Central memory CD8-positive, alpha-beta T cell (primary cell): ENCODE results near the gene ZBTB7C.

Experiments used
- ATAC-seq: fragments of 150-1000 bp; cut with Tn5 transposase; replicated peaks from 2 replicates; pipeline ENCODE4 v1.10.0; 2022; ENCODE audit warnings: mild to moderate bottlenecking, moderate FRiP score, moderate number of reproducible peaks; ENCODE audit not compliant: poor library complexity, severe bottlenecking; ENCODE audit errors: extremely low read depth
- DNase-seq, 2 donors: peaks; one replicate each; pipeline ENCODE4 v3.0.0; 2021; ENCODE audit warnings: low spot score in 2 of 2
- H3K27ac Mint-ChIP-seq: one replicate; pipeline ENCODE4 v1.8.0; 2022; ENCODE audit warnings: low read depth, mild to moderate bottlenecking, moderate library complexity, mixed read lengths
- H3K27me3 Mint-ChIP-seq: one replicate; pipeline ENCODE4 v1.8.0; 2022; ENCODE audit warnings: mixed read lengths
- H3K36me3 Mint-ChIP-seq: one replicate; pipeline ENCODE4 v1.8.0; 2022; ENCODE audit warnings: mild to moderate bottlenecking, moderate library complexity, mixed read lengths; ENCODE audit not compliant: insufficient read depth
- H3K4me1 Mint-ChIP-seq: one replicate; pipeline ENCODE4 v1.8.0; 2022; ENCODE audit warnings: mixed read lengths
- H3K4me3 Mint-ChIP-seq: one replicate; pipeline ENCODE4 v1.8.0; 2022; ENCODE audit warnings: mild to moderate bottlenecking, moderate library complexity, mixed read lengths
- H3K9me3 Mint-ChIP-seq: one replicate; pipeline ENCODE4 v1.8.0; 2022; ENCODE audit warnings: mixed read lengths

ZBTB7C gene

GRCh38 chr18:48003426-48004349, 405.5 kb downstream of the ZBTB7C start:
- no peak overlapping the region for H3K4me3 Mint-ChIP-seq
- ATAC-seq (no peak), DNase-seq (no peak)
- no peaks in the 10 kb centered on the region for H3K9me3 Mint-ChIP-seq
- no peak overlapping the region for H3K27ac Mint-ChIP-seq
- peaks cover 3% of the 10 kb centered on the region for H3K4me1 Mint-ChIP-seq
- peaks cover 26% of the 10 kb centered on the region for H3K27me3 Mint-ChIP-seq
- H3K36me3 Mint-ChIP-seq = peaks cover 2% of the 10 kb centered on the region

GRCh38 chr18:48002933-48003365, 406.2 kb downstream of the ZBTB7C start:
- Mint-ChIP-seq H3K27ac (no peak overlapping the region), H3K27me3 (peaks cover 19% of the 10 kb centered on the region), H3K4me3 (no peak overlapping the region), H3K4me1 (no peaks in the 10 kb centered on the region), H3K9me3 (no peaks in the 10 kb centered on the region), H3K36me3 (peaks cover under 1% of the 10 kb centered on the region)
- DNase-seq (no peak), ATAC-seq (no peak)

- no peak for ATAC-seq
- H3K27ac Mint-ChIP-seq = no peak overlapping the region
- H3K9me3 Mint-ChIP-seq = no peaks in the 10 kb centered on the region
Observed at GRCh38 chr18:48000701-48001100, 408.5 kb downstream of the ZBTB7C start.

GRCh38 chr18:47999801-48000248, 409.4 kb downstream of the ZBTB7C start:
- DNase-seq = no peak
- Mint-ChIP-seq H3K4me1 (no peaks in the 10 kb centered on the region), H3K4me3 (no peak overlapping the region), H3K27ac (no peak overlapping the region), H3K36me3 (no peaks in the 10 kb centered on the region), H3K9me3 (no peaks in the 10 kb centered on the region), H3K27me3 (no peaks in the 10 kb centered on the region)
- no peak for ATAC-seq

More at GRCh38 chr18:48000701-48001100, 408.5 kb downstream of the ZBTB7C start:
- no peaks in the 10 kb centered on the region for H3K27me3 Mint-ChIP-seq
- no peaks in the 10 kb centered on the region for H3K36me3 Mint-ChIP-seq
- no peak overlapping the region for H3K4me3 Mint-ChIP-seq
- H3K4me1 Mint-ChIP-seq = no peaks in the 10 kb centered on the region
- no peak for DNase-seq

- H3K4me1 Mint-ChIP-seq = no peaks in the 10 kb centered on the region
- no peaks in the 10 kb centered on the region for H3K36me3 Mint-ChIP-seq
- H3K27ac Mint-ChIP-seq = no peak overlapping the region
- no peaks in the 10 kb centered on the region for H3K9me3 Mint-ChIP-seq
- no peak for DNase-seq
- ATAC-seq = no peak
- H3K27me3 Mint-ChIP-seq = peaks cover 22% of the 10 kb centered on the region
- no peak overlapping the region for H3K4me3 Mint-ChIP-seq
Observed at GRCh38 chr18:47997338-47997780, 411.8 kb downstream of the ZBTB7C start.

- no peaks in the 10 kb centered on the region for H3K36me3 Mint-ChIP-seq
Observed at GRCh38 chr18:47996091-47996541, 413.1 kb downstream of the ZBTB7C start.

GRCh38 chr18:47995654-47996053, 413.5 kb downstream of the ZBTB7C start:
- H3K36me3 Mint-ChIP-seq = no peaks in the 10 kb centered on the region
- no peaks in the 10 kb centered on the region for H3K4me1 Mint-ChIP-seq
- no peak overlapping the region for H3K27ac Mint-ChIP-seq
- H3K4me3 Mint-ChIP-seq = no peak overlapping the region
- no peak for ATAC-seq
- H3K9me3 Mint-ChIP-seq = no peaks in the 10 kb centered on the region
- DNase-seq = no peak
- peaks cover 39% of the 10 kb centered on the region for H3K27me3 Mint-ChIP-seq

More at GRCh38 chr18:47996091-47996541, 413.1 kb downstream of the ZBTB7C start:
- no peak overlapping the region for H3K4me3 Mint-ChIP-seq
- ATAC-seq (no peak), DNase-seq (no peak)
- no peak overlapping the region for H3K27ac Mint-ChIP-seq
- no peaks in the 10 kb centered on the region for H3K9me3 Mint-ChIP-seq
- no peaks in the 10 kb centered on the region for H3K4me1 Mint-ChIP-seq
- H3K27me3 Mint-ChIP-seq = peaks cover 35% of the 10 kb centered on the region

GRCh38 chr18:47993409-47993808, 415.8 kb downstream of the ZBTB7C start:
- ATAC-seq (no peak), DNase-seq (no peak)
- H3K27me3 Mint-ChIP-seq = peaks cover 42% of the 10 kb centered on the region
- no peaks in the 10 kb centered on the region for H3K9me3 Mint-ChIP-seq
- no peaks in the 10 kb centered on the region for H3K4me1 Mint-ChIP-seq
- H3K4me3 Mint-ChIP-seq = no peak overlapping the region
- no peak overlapping the region for H3K27ac Mint-ChIP-seq
- peaks cover 1% of the 10 kb centered on the region for H3K36me3 Mint-ChIP-seq

- peaks cover 1% of the 10 kb centered on the region for H3K36me3 Mint-ChIP-seq
- no peak overlapping the region for H3K27ac Mint-ChIP-seq
- no peaks in the 10 kb centered on the region for H3K4me1 Mint-ChIP-seq
- no peaks in the 10 kb centered on the region for H3K9me3 Mint-ChIP-seq
- ATAC-seq (no peak), DNase-seq (no peak)
- peaks cover 42% of the 10 kb centered on the region for H3K27me3 Mint-ChIP-seq
- no peak overlapping the region for H3K4me3 Mint-ChIP-seq
Observed at GRCh38 chr18:47992976-47993375, 416.2 kb downstream of the ZBTB7C start.

- no peak overlapping the region for H3K27ac Mint-ChIP-seq
- H3K27me3 Mint-ChIP-seq = peaks cover 42% of the 10 kb centered on the region
- H3K36me3 Mint-ChIP-seq = peaks cover 1% of the 10 kb centered on the region
- DNase-seq (no peak), ATAC-seq (no peak)
- no peaks in the 10 kb centered on the region for H3K4me1 Mint-ChIP-seq
- H3K9me3 Mint-ChIP-seq = no peaks in the 10 kb centered on the region
- H3K4me3 Mint-ChIP-seq = no peak overlapping the region
Observed at GRCh38 chr18:47992266-47992665, 416.9 kb downstream of the ZBTB7C start.

GRCh38 chr18:47990981-47991380, 418.2 kb downstream of the ZBTB7C start:
- H3K36me3 Mint-ChIP-seq = peaks cover 1% of the 10 kb centered on the region
- no peak overlapping the region for H3K27ac Mint-ChIP-seq
- H3K4me3 Mint-ChIP-seq = no peak overlapping the region
- no peak for DNase-seq
- no peaks in the 10 kb centered on the region for H3K4me1 Mint-ChIP-seq
- no peak for ATAC-seq
- peaks cover 42% of the 10 kb centered on the region for H3K27me3 Mint-ChIP-seq
- H3K9me3 Mint-ChIP-seq = no peaks in the 10 kb centered on the region

GRCh38 chr18:47987388-47987699, 421.8 kb downstream of the ZBTB7C start:
- peaks cover 1% of the 10 kb centered on the region for H3K36me3 Mint-ChIP-seq
- H3K9me3 Mint-ChIP-seq = no peaks in the 10 kb centered on the region
- H3K4me1 Mint-ChIP-seq = no peaks in the 10 kb centered on the region
- DNase-seq (no peak), ATAC-seq (no peak)
- H3K27me3 Mint-ChIP-seq = peaks cover 19% of the 10 kb centered on the region
- no peak overlapping the region for H3K27ac Mint-ChIP-seq
- no peak overlapping the region for H3K4me3 Mint-ChIP-seq
